ENCODE results near the gene FGFRL1.

Gene FGFRL1

GRCh38 chr4:1036976-1037810, 25.8 kb downstream of the FGFRL1 start:
- no peak overlapping the region for H2AFZ ChIP-seq (ENCODE audit: low read depth)
- H3K79me2 ChIP-seq (ENCODE audit: insufficient read depth, low read depth): no peaks in the 10 kb centered on the region
- no peak overlapping the region for H3K4me2 ChIP-seq
- H3K4me1 ChIP-seq (ENCODE audit: low read depth, poor library complexity, severe bottlenecking): no peaks in the 10 kb centered on the region
- H3K4me3 ChIP-seq (IDR thresholded peaks at IDR 0.05; ENCODE audit: insufficient read depth, low read depth, low read length): no peak overlapping the region
- H4K20me1 ChIP-seq (ENCODE audit: insufficient read depth): no peaks in the 10 kb centered on the region
- peaks cover 10% of the 10 kb centered on the region; the same call in 1 of the 2 replicates for H3K27me3 ChIP-seq (ENCODE audit: insufficient read depth, low read depth)
- H3K36me3 ChIP-seq (ENCODE audit: insufficient read depth): no peaks in the 10 kb centered on the region
- no peak overlapping the region for H3K9ac ChIP-seq
- H3K27ac ChIP-seq: no peak overlapping the region
- no peak for TF ChIP-seq CTCF (conservative IDR thresholded peaks at IDR 0.05; ENCODE audit: low read depth, low read length)

- Histone ChIP-seq H3K4me3 (IDR thresholded peaks at IDR 0.05; ENCODE audit: insufficient read depth, low read depth, low read length) (no peak overlapping the region), H3K36me3 (ENCODE audit: insufficient read depth) (no peaks in the 10 kb centered on the region), H3K9ac (no peak overlapping the region), H3K4me2 (no peak overlapping the region), H4K20me1 (ENCODE audit: insufficient read depth) (no peaks in the 10 kb centered on the region), H3K79me2 (ENCODE audit: insufficient read depth, low read depth) (no peaks in the 10 kb centered on the region), H2AFZ (ENCODE audit: low read depth) (no peak overlapping the region), H3K4me1 (ENCODE audit: low read depth, poor library complexity, severe bottlenecking) (no peaks in the 10 kb centered on the region), H3K27ac (no peak overlapping the region), H3K27me3 (ENCODE audit: insufficient read depth, low read depth) (peaks cover 10% of the 10 kb centered on the region; the same call in 1 of the 2 replicates)
- no peak for TF ChIP-seq CTCF (conservative IDR thresholded peaks at IDR 0.05; ENCODE audit: low read depth, low read length)
These were observed 27.6 kb downstream of the FGFRL1 start for GRCh38 chr4:1038948-1039492.

- Histone ChIP-seq H3K36me3 (ENCODE audit: insufficient read depth) (no peaks in the 10 kb centered on the region), H3K9ac (no peak overlapping the region), H3K4me2 (no peak overlapping the region), H3K27me3 (ENCODE audit: insufficient read depth, low read depth) (peaks cover 13% of the 10 kb centered on the region; the same call in 1 of the 2 replicates), H2AFZ (ENCODE audit: low read depth) (no peak overlapping the region), H4K20me1 (ENCODE audit: insufficient read depth) (no peaks in the 10 kb centered on the region), H3K4me1 (ENCODE audit: low read depth, poor library complexity, severe bottlenecking) (no peaks in the 10 kb centered on the region), H3K4me3 (IDR thresholded peaks at IDR 0.05; ENCODE audit: insufficient read depth, low read depth, low read length) (no peak overlapping the region), H3K27ac (no peak overlapping the region), H3K79me2 (ENCODE audit: insufficient read depth, low read depth) (no peaks in the 10 kb centered on the region)
- no peak for TF ChIP-seq CTCF (conservative IDR thresholded peaks at IDR 0.05; ENCODE audit: low read depth, low read length)
These were observed 28.3 kb downstream of the FGFRL1 start for GRCh38 chr4:1039493-1040343.

- Histone ChIP-seq H3K4me2 (no peak overlapping the region), H2AFZ (ENCODE audit: low read depth) (no peak overlapping the region), H3K9ac (no peak overlapping the region), H3K4me3 (IDR thresholded peaks at IDR 0.05; ENCODE audit: insufficient read depth, low read depth, low read length) (no peak overlapping the region), H4K20me1 (ENCODE audit: insufficient read depth) (no peaks in the 10 kb centered on the region), H3K27ac (no peak overlapping the region), H3K27me3 (ENCODE audit: insufficient read depth, low read depth) (peaks cover 13% of the 10 kb centered on the region; the same call in 1 of the 2 replicates), H3K79me2 (ENCODE audit: insufficient read depth, low read depth) (no peaks in the 10 kb centered on the region), H3K4me1 (ENCODE audit: low read depth, poor library complexity, severe bottlenecking) (no peaks in the 10 kb centered on the region), H3K36me3 (ENCODE audit: insufficient read depth) (no peaks in the 10 kb centered on the region)
- TF ChIP-seq CTCF (conservative IDR thresholded peaks at IDR 0.05; ENCODE audit: low read depth, low read length): no peak
These were observed 29.1 kb downstream of the FGFRL1 start for GRCh38 chr4:1040344-1041146.
